Measurements from ENCODE around the gene SAMHD1.

- TF ChIP-seq EP300 (IDR thresholded peaks at IDR 0.05) (no peak), CTCF (IDR thresholded peaks at IDR 0.05) (no peak)
These were observed 72.6 kb downstream of the SAMHD1 start for GRCh38 chr20:36878941-36879340.
